MCF 10A (cell line): ENCODE data around the gene TMEM26. TPM values are rescaled to one million over a fixed set of nuclear protein-coding genes. Genes with fewer than 3 reads are reported as not detected.

Experiments used
- BruUV-seq: library from RNA; stranded (reverse); fragments of 400-500 nt; replicated peaks from 2 replicates; lab custom pipeline; 2021; lab: Mats Ljungman, UMichigan
- CTCF ChIA-PET: fragments of 300-600 bp; sonication (Branson Sonifier 250); formaldehyde crosslinking; extraction: SDS; loops from one replicate; lab custom pipeline; 2021; ENCODE audit warnings: antibody characterized with exemption, inconsistent platforms; lab: Yijun Ruan, JAX
- POLR2A ChIA-PET: fragments of 300-600, 350-650 bp; sonication (Branson Sonifier 250); formaldehyde crosslinking; extraction: SDS; loops from one replicate; lab custom pipeline; 2020; ENCODE audit warnings: antibody characterized with exemption, inconsistent platforms; lab: Yijun Ruan, JAX
- DNase-seq: peaks from one replicate; pipeline ENCODE4 v3.0.0-alpha.2; 2018; ENCODE audit not compliant: unreplicated experiment
- H3K27ac Mint-ChIP-seq: one replicate; pipeline ENCODE4 v1.8.0; 2022; ENCODE audit warnings: mild to moderate bottlenecking, low read depth, mixed read lengths; ENCODE audit not compliant: unreplicated experiment
- H3K27me3 Mint-ChIP-seq: one replicate; pipeline ENCODE4 v1.8.0; 2022; ENCODE audit warnings: mixed read lengths; ENCODE audit not compliant: insufficient read depth, unreplicated experiment
- H3K36me3 Mint-ChIP-seq: one replicate; pipeline ENCODE4 v1.8.0; 2022; ENCODE audit warnings: mild to moderate bottlenecking, moderate library complexity, mixed read lengths; ENCODE audit not compliant: insufficient read depth, unreplicated experiment
- H3K4me1 Mint-ChIP-seq: one replicate; pipeline ENCODE4 v1.8.0; 2022; ENCODE audit warnings: mixed read lengths; ENCODE audit not compliant: insufficient read depth, unreplicated experiment
- H3K4me3 Mint-ChIP-seq: one replicate; pipeline ENCODE4 v1.8.0; 2022; ENCODE audit warnings: mild to moderate bottlenecking, moderate library complexity, mixed read lengths; ENCODE audit not compliant: unreplicated experiment
- H3K9me3 Mint-ChIP-seq: one replicate; pipeline ENCODE4 v1.8.0; 2022; ENCODE audit warnings: mixed read lengths; ENCODE audit not compliant: unreplicated experiment
- intact Hi-C: fragments of 100-400 bp; cut with micrococcal nuclease; formaldehyde crosslinking; loops from 2 replicates; pipeline ENCODE4 v1.14.1; 2022
- total RNA-seq: library from RNA; stranded (reverse); gene quantifications from 2 replicates; pipeline ENCODE4 v1.2.3, GENCODE V29; 2022
- TF ChIP-seq, protein P1 (sequence below): fragments of 200-600 bp; IDR thresholded peaks from one replicate; pipeline ENCODE4 v1.8.0; 2022; ENCODE audit warnings: antibody characterized with exemption, mild to moderate bottlenecking; ENCODE audit not compliant: unreplicated experiment

The TMEM26 gene
- total RNA-seq, 1 experiment from 2014 or later, result not detected

- H3K27ac Mint-ChIP-seq, result peak overlapping the region; percentile 12
- DNase-seq, result peak; percentile 28
- CTCF ChIA-PET, result interaction anchor here (0.5 to 1.4 kb wide), 3 partner anchors 25 to 968 kb away, joined by 3 to 4 read pairs (median 3); no protein-coding TSS in a partner anchor
- H3K4me3 Mint-ChIP-seq, result no peak overlapping the region
- no TSS peak for BruUV-seq
- peaks cover 5% of the 10 kb centered on the region for H3K36me3 Mint-ChIP-seq
- peaks cover 13% of the 10 kb centered on the region for H3K9me3 Mint-ChIP-seq
- TF ChIP-seq, protein P1, sequence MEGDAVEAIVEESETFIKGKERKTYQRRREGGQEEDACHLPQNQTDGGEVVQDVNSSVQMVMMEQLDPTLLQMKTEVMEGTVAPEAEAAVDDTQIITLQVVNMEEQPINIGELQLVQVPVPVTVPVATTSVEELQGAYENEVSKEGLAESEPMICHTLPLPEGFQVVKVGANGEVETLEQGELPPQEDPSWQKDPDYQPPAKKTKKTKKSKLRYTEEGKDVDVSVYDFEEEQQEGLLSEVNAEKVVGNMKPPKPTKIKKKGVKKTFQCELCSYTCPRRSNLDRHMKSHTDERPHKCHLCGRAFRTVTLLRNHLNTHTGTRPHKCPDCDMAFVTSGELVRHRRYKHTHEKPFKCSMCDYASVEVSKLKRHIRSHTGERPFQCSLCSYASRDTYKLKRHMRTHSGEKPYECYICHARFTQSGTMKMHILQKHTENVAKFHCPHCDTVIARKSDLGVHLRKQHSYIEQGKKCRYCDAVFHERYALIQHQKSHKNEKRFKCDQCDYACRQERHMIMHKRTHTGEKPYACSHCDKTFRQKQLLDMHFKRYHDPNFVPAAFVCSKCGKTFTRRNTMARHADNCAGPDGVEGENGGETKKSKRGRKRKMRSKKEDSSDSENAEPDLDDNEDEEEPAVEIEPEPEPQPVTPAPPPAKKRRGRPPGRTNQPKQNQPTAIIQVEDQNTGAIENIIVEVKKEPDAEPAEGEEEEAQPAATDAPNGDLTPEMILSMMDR, result no peak
- H3K4me1 Mint-ChIP-seq, result peaks cover 36% of the 10 kb centered on the region
- intact Hi-C loops, result no loop called here
- H3K27me3 Mint-ChIP-seq, result no peaks in the 10 kb centered on the region
- POLR2A ChIA-PET, result interaction anchor here (0.6 to 1.5 kb wide), 4 partner anchors 8 to 31 kb away, joined by 3 to 4 read pairs (median 3); no protein-coding TSS in a partner anchor
These were observed 12.9 kb upstream of the TMEM26 start for GRCh38 chr10:61465901-61466632.

DNA sequence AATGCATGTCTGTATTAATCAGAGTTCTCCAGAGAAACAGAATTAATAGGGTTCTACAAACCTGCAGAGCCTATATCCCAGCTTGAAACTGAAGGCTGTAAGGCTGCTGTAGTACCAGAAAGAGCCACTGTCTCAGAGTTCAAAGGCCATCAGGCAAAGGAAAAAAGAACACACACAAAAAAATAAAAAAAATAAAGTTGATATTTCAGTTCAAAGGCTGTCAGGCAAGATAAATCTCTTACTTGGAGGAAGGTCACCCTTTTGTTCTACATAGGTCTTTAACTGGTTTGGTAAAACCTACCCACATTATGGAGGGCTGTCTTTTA is 12.0 kb upstream of the TMEM26 start:
- TF ChIP-seq, protein P1, result no peak
- intact Hi-C loops, result no loop called here
- no peak for DNase-seq
- peak overlapping the region; percentile 12 for H3K27ac Mint-ChIP-seq
- H3K9me3 Mint-ChIP-seq, result peaks cover 21% of the 10 kb centered on the region
- POLR2A ChIA-PET, result interaction anchor here (0.6 to 1.5 kb wide), 3 partner anchors 10 to 21 kb away, joined by 3 to 4 read pairs (median 3); no protein-coding TSS in a partner anchor
- H3K27me3 Mint-ChIP-seq, result no peaks in the 10 kb centered on the region
- H3K4me1 Mint-ChIP-seq, result peaks cover 36% of the 10 kb centered on the region
- CTCF ChIA-PET, result interaction anchor here (0.7 to 1.4 kb wide), 2 partner anchors 43 to 163 kb away, joined by 3 to 5 read pairs; no protein-coding TSS in a partner anchor
- no peak overlapping the region for H3K4me3 Mint-ChIP-seq
- peaks cover 10% of the 10 kb centered on the region for H3K36me3 Mint-ChIP-seq
- BruUV-seq, result no TSS peak

GRCh38 chr10:61464461-61465170 is 11.4 kb upstream of the TMEM26 start:
- peaks cover 21% of the 10 kb centered on the region for H3K9me3 Mint-ChIP-seq
- DNase-seq, result peak; percentile 76
- peak overlapping the region; percentile 12 for H3K27ac Mint-ChIP-seq
- TF ChIP-seq, protein P1, result no peak
- H3K4me3 Mint-ChIP-seq, result no peak overlapping the region
- POLR2A ChIA-PET, result interaction anchor here (0.6 to 1.5 kb wide), 3 partner anchors 9 to 22 kb away, joined by 3 to 4 read pairs (median 3); no protein-coding TSS in a partner anchor
- CTCF ChIA-PET, result interaction anchor here (0.7 to 1.4 kb wide), 3 partner anchors 43 to 268 kb away, joined by 3 to 5 read pairs (median 3); no protein-coding TSS in a partner anchor
- H3K27me3 Mint-ChIP-seq, result no peaks in the 10 kb centered on the region
- no TSS peak for BruUV-seq
- H3K4me1 Mint-ChIP-seq, result peaks cover 36% of the 10 kb centered on the region
- peaks cover 10% of the 10 kb centered on the region for H3K36me3 Mint-ChIP-seq
- intact Hi-C loops, result no loop called here
